Stimulated activated CD8-positive, alpha-beta memory T cell treated with anti-CD3 and anti-CD28 coated beads, Interleukin-4, amount 100 ng/mL, for 1 hour (primary cell): Measurements from ENCODE around the gene STK17B.
"Not testable (repeated sequence)": the region's sequence is repeated elsewhere in the genome, so short reads cannot be mapped to it uniquely, and the experiment has no call there.

Source experiments
- DNase-seq, 2 donors: peaks; one replicate each; pipeline ENCODE4 v3.0.0-alpha.2; 2020; ENCODE audit warnings: low read depth in 2 of 2, low spot score in 1 of 2

The STK17B gene

DNA sequence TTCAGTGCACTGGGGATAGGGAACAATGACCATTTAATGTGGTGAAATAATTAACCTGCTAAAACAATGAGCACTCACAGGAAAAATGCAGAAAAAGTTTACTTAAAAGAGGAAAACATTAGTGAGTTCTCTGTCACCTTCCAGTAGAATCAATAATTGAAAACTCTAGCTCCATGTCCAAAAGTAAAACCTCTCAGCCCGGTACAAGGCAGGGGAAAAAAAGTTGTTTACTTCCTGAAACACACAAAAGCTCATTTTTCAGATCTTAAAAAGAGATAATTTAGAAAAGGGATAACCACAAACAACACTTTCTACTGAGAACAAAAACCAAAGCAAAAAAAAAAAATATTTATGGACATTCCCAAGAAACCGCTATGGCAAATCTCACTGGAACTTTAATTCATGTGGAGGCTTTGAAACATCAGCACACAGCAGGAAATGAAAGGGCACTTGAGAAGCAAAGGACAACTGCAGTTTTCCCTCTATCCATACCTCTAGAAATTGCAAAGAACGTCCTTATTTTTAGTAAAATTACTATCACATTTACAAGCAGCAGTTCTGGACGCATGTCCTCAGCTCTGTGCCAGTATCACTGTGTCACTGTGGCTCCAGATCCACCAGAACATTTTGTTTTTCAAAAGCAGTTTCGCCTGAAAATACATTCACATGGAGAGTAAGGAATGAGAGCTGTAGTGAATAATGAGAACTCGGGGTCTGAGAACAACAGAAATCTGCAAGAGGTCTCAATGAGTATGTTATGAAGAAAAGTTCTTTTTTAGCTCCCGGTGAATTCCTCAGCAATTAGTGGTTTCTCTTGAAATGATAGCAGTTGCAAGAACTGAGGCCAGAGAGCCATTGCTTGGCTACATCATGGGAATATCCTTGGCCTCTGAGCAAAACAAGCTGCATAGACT is 58.1 kb downstream of the STK17B start:
- no peak for DNase-seq

DNA sequence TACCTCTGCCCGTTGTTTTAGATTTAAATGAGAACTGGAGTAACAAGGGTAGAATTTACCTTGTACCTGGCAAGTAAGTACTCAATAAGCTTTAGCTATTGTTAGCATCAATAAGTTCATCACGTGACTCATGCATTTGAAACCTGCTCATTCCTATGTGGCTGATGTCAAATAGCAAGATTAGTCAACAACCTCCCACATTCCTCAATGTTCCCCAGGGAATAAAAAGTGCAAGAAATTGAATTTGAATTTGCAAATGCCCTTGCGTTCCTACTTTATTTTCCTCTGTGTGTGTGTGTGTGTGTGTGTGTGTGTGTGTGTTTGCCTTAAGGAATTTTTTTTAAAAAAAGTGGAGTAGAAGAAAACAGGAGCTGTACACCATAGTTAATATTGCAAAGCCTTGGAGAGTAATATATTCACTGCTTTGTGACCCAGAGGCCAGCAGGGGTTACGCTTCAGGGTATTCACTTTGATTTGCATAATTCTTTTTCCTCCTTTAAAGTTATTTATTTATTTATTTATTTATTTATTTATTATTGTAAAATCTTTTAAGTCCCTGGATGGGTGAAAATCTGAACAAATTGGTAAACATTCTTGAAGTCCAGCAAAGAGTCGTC is 58.9 kb downstream of the STK17B start:
- DNase-seq: no peak

DNA sequence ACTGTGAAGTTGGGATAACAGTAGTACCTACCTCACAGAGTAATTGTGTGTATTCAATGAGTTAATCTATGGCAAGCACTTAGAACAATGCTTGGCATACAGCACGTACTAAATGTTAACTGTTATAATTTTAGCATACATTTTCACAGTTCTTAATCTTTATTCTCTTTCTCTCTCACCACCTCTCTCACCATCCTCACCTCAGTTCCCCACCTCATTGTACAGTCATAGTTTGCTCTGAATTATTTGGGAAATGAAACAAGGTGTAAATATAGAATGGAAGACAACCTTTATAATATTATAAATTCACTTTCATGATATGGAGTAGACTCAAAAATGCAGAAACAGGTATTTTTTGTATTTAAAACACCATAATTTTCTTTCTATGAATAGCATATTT is 62.8 kb downstream of the STK17B start:
- DNase-seq: no peak

DNA sequence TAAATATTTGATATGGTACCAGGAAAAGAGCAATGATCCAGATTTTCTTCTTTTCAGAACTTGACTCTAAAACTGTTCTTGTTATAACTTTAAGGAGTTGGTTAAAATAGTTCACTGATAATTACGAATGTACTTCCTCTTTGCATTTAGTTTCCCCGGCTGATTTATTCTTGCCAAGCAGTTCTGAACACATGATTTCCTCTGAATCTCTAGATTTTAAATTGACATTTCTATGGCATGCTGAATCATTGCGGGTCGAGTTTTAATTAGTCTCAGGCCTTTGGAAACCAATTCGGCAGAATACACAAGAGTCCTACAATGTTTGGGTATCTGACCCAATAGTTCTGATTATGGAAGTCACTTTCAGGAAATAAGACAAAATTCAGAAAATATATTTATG is 65.4 kb downstream of the STK17B start:
- DNase-seq: no peak

DNA sequence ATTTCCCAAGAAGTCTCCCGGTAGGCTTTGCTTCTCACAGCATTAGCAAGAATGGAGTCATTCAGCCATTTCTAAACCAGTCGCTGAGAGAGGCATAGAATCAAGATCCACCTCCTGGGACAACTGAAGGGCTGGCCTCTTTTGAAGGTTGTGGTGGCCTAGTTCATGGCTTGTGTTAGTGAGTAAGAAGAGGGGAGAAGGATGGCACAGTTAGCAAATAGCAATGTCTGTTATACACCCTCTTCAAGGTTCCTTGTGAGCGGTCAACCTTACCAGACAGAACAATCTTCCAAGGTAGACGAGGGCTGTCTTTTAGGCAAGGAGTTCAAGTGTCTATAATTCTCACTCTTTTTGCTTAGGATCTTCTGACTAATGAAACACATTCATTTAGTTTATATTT is 67.3 kb downstream of the STK17B start:
- DNase-seq: no peak

DNA sequence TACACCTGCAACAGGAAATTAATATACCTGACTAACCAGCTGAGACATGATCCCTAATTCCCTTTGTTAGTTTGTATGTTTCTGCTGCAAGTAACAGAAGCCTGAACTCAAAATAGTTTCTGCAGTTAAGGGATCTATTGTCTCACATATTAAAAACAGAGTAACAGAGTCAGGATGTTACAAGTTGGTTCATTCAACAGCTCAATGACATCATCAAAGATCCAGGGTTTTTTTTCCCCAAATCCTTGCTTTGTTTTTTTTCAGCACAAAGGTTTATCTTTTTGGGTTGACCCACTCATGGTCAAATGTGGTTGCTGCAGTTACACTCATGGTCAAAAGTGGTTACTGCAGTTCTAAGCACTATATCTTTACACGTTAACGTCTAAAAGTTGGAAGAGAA is 67.8 kb downstream of the STK17B start:
- DNase-seq: no peak

DNA sequence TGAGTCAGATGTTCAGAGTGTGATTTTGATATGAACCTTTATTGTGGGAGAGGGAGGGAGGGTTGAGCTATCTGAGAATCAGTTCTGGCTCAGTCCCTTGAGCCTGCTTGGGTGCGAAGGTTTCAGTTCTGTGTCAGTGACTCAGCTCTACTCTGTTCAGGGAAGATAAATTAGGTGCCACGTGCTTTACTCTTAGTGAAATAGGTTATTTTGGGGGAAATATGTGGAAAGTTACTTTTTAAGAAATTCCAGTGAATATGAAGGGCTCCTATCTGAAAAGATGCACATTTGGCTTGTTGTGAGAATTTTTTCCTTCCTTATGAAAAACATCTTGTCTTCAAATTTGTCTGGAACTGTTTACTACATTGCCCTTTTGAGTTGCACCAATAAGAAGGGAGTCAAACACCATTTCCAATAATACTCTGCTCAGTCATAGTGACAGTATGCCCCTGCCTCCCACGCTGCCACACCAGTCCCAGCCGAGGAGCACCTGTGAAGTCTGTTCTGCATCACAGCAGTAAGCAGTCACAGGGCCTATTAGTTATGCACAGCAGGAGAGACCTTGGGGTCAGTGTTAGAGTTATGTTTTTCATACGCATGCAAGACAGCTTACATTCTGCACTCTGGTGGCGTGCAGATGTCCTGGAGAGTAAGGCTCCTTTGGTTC is 69.9 kb downstream of the STK17B start:
- no peak for DNase-seq

DNA sequence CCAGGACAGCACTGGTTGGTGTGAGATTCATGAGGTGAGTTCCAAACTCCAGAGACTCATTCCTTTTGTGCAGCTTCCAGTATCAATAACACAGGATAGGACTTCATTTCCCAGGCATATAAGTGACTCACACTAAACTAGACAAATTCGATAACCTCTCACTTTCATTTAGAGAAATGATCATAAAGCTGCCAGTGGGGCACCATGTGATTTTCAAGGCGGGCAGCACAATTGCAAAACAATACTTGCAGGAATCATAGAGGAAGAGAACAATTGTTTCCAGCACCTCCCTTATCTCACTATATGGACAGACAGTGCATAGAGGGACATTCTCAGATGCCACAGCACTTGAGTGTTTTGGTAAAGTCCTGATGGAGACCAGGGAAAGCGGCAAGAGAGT is 71.5 kb downstream of the STK17B start:
- no peak for DNase-seq

DNA sequence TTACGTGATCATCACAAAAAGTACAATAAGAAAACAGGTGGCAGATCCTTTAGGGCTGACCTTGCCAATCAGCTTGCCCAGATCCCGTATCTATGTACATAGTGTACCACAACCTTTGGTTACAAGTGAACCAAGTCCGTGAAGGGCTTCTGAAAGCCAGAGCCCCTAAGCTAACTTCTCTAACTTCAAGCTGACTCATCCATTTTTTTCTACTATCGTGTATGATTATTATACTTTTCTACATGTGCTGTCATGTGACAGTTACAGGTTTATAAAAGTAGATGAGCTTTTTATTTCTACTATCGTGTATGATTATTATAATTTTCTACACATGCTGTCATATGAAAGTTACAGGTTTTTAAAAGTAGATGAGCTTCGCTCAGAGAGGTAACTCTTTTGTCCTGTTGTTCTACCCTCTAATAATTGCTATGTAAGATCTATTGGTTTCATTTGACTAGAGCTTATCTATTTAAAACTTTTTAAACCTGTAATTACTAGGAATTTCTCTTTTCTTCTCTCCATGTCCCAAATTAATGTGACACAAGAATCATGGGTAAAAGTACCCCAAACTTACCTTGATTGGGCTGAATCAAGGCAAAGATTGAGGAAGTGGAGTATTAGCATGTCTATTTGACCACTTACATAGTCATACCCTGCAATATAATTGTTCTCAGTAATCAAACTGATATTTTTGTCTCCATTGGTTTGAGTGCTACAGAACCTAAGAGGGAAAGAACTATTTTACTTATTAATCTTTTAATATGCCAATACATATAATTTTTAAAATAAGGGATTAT is 73.3 kb downstream of the STK17B start:
- no peak for DNase-seq

DNA sequence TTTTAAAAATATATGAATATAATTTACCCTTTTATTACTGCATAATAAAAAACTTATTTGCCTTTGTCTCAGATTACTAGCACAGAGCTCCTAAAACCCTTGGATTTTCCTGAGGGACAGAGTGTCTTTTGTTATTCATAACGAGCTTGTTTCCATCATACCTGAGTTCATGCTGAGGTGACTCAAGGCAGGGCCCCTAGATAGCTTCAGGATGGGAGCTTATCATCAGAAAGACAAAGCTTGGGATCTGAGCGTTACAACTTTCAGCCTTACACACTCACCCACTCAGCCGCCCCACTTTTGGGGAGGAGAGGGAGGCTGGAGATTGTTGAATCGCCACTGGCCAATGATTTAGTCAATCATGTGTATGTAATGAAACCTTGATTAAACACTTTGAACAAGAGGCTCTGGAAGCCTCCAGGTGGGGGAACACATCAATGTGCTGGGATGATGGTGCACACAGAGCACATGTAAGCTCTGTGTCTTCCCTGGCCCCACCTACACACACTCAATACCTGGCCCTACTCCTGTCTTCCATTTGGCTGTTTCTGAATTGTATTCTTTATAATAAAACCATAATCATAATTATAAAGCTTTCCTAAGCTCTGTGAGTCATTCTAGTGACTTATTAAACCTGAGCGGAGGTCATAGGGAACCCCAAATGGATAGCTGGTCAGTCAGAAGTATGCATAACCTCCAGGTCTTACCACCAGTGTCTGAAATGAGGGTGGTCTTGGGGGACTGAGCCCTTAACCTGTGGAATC is 74.2 kb downstream of the STK17B start:
- DNase-seq: no peak

DNA sequence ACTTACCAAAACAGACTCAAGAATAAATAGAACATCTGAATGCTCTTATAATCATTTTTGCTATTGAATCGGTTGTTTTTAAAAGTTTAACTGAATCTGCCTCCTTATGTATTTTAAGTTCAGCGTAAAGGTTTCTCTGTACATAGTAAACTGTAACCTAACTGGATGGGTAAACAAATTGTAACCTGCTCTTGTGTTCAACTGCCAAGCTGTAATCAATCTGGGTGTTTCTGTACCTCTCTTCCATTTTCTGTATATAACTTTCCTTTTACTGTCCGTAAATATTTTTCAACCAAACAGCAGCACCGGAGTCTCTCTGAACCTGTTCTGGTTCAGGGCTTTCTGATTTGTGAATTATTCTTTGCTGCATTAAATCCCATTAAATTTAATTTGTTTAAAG is 75.1 kb downstream of the STK17B start:
- DNase-seq: no peak

DNA sequence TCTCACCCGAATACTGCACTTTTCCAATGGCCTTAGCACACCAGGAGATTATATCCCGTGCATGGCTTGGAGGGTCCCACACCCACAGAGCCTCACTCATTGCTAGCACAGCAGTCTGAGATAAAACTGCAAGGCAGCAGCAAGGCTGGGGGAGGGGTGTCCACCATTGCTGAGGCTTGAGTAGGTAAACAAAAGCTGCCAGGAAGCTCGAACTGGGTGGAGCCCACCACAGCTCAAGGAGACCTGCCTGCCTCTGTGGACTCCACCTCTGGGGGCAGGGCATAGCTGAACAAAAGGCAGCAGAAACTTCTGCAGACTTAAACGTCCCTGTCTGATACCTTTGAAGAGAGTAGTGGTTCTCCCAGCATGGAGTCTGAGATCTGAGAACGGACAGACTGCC is 81.9 kb downstream of the STK17B start:
- DNase-seq: not testable (repeated sequence)

DNA sequence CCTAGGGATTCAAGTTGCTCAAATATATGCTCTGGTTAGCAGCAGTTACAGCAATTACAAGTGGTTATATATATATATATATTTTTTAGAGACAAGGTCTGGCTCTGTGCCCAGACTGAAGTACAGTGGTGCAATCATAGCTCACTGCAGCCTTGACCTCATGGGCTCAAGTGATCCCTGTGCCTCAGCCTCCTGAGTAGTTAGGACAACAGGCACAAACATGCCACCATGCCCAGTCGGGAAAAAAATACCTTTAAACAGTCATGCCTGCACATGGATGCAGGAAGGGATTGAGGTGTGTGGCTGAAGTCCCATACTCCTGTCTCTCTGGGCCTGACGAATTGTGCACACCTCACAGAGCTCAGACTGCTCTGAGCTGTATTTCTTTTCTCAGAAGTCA is 83.2 kb downstream of the STK17B start:
- no peak for DNase-seq

DNA sequence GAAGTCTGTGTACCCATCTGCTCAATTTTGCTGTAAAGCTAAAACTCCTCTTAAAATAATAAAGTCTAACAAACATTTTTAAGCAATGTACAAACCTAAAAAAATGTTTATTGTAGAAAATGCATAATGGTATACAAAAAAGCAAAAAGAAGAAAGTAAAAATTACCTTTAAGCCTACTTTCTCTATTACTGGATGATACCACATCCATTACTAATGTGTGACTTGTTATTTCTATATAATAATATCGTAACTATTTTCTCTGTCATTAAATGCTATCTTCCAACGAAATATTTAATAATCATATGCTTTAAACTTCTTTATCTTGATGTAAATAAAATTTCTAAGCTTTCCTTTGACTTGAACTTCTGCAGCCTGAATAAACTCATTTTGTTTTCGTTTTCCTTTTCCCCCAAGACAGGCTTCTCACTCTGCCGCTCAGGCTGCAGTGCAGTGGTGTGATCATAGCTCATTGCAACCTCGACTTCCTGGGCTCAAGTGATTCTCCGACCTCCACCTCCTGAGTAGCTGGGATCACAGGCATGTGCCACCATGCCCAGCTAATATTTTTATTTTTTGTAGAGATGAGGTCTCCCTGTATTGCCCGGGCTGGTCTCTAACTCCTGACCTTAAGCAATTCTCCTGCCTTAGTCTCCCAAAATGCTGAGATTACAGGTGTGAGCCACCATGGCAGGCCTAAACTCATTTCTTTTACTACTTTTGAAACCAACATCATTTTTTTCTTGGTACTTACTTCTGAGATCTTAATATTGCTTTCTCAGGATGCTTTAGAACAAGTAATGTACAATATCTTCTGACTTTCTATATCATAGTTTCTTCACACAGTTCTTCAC is 84.6 kb downstream of the STK17B start:
- DNase-seq: no peak

DNA sequence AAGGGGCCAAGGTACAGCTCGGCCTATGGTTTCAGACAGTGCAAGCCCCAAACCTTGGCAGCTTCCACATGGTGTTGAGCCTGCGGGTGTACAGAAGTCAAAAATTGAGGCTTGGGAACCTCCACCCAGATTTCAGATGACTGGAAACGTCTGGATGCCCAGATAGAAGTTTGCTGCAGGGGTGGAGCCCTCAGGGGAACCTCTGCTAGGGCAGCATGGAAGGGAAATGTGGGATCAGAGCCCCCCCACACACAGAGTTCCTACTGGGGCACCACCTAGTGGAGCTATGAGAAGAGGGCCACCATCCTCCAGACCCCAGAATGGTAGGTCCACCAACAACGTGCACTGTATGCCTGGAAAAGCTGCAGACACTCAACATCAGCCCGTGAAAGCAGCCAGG is 87.8 kb downstream of the STK17B start:
- DNase-seq: no peak
